GM19351 (cell line): ENCODE measurements around the gene SLC10A1.
"Not testable (repeated sequence)": the region's sequence is repeated elsewhere in the genome, so short reads cannot be mapped to it uniquely, and the experiment has no call there.

ENCODE experiments used
- ATAC-seq: cut with Tn5 transposase; IDR thresholded peaks from one replicate; pipeline ENCODE4 v1.9.1; 2021; ENCODE audit warnings: mild to moderate bottlenecking, moderate library complexity; ENCODE audit not compliant: unreplicated experiment

The SLC10A1 gene

DNA sequence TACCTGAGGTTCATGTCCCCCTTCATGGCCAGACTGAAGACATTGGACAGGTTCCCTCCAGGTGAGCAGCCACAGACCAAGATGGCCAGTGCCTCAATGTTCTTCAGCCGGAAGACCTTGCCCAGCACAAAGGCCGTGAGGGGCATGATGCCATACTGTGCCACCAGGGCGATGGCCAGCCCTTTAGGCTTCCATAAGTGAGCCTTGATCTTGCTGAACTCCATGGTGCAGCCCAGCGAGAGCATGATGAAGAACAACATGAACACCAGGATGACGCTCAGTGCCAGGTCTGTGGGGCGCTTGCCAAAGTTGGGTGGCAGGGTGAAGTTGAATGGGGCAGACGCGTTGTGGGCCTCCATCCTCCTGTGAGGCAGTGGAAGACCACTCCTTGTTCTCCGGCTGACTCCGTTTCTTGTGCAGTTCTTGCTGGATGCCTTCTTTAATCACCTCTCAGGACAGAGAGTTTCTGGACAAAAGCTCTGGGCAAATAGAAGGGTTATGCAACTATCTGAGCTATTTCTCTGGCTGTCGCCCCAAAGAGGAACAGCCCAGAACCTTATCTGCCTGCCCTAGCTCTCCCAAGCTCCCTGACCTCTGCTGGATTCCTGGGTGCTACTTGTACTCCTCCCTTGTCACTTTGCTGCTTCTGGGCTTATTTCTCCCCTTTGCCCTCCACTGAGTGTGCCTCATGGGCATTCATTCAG lies at the start of gene SLC10A1:
Gene SLC10A1, minus strand, starts transcription at position 445 of the 704 bp plus-strand sequence. Its CDS starts 86 bp downstream, at position 359.
- ATAC-seq, result no peak

GRCh38 chr14:69845787-69846186 lies 48.7 kb upstream of the SLC10A1 start:
- no peak for ATAC-seq

GRCh38 chr14:69845050-69845581 lies 48.1 kb upstream of the SLC10A1 start:
- no peak for ATAC-seq

GRCh38 chr14:69844171-69844570 lies 47.1 kb upstream of the SLC10A1 start:
- no peak for ATAC-seq

- ATAC-seq, result no peak
These were observed 45.8 kb upstream of the SLC10A1 start for GRCh38 chr14:69842686-69843420.

GRCh38 chr14:69841656-69842055 lies 44.6 kb upstream of the SLC10A1 start:
- no peak for ATAC-seq

GRCh38 chr14:69839661-69840060 lies 42.6 kb upstream of the SLC10A1 start:
- no peak for ATAC-seq

DNA sequence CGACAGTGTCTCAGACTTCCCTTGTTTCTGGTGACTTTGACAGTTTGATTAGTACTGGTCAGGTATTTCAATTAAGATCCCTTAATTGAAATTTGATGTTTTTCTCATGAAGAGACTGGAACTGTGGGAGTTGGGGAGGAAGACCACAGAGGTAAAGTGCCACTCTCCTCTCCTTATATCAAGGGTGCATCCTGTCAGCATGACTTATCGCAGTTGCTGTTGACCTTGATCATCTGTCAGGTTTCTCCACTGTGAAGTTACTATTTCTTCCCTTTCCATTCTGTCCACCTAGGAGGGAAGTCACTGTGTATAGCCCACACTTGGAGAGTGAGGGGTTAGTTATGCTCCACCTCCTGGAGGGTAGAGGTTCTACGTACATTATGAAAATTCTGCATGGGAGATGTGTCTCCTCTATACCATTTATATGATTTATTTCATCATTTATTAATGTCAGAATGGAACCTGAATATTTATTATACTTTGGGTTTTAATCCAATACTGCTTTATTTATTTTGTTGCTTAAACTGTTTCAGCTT lies 41.9 kb upstream of the SLC10A1 start:
- ATAC-seq, result no peak

- no peak for ATAC-seq
These were observed 31.8 kb upstream of the SLC10A1 start for GRCh38 chr14:69828879-69829278.

GRCh38 chr14:69828354-69828753 lies 31.3 kb upstream of the SLC10A1 start:
- ATAC-seq, result no peak

- no peak for ATAC-seq
These were observed 30.5 kb upstream of the SLC10A1 start for GRCh38 chr14:69827560-69827959.

- ATAC-seq, result no peak
These were observed 25.4 kb upstream of the SLC10A1 start for GRCh38 chr14:69822456-69822855.

DNA sequence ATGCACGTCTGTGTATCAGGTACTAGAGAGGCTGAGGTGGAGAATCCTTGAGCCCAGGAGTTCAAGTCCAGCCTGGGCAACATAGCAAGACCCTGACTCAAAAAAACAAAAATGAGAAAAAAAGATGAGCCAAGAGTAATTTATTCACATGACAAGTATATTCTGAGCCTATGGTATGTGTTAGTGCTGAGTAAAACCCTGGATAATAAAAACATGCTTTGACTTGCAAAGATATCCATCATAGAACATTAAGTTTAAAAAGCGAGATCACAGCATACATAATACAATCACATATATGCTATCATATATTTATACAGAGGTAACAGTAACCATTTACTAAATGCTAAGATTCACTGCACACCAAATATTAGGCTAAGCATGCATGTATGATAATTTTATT lies 23.9 kb upstream of the SLC10A1 start:
- ATAC-seq, result no peak

DNA sequence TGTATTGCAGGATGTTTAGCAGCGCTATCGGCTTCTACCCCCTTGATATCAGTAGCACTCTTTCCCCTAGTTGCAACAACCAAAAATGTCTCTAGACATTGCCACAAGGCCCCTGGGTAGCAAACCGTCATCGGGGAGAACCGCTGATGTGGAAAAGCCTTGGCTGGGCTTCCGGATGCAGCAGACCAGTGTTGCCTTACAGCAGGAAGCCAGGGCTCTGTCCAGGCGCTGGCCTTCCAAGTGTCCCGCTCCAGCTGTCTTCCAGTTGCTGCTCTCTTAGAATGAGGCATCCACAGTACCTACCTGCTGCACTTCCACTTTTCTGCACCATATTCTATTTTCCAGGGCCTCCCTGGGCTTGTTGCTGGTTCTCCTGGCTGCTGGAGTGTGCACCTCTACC lies 22.6 kb upstream of the SLC10A1 start:
- ATAC-seq, result no peak

GRCh38 chr14:69818758-69819191 lies 21.7 kb upstream of the SLC10A1 start:
- ATAC-seq, result peak; percentile 48

DNA sequence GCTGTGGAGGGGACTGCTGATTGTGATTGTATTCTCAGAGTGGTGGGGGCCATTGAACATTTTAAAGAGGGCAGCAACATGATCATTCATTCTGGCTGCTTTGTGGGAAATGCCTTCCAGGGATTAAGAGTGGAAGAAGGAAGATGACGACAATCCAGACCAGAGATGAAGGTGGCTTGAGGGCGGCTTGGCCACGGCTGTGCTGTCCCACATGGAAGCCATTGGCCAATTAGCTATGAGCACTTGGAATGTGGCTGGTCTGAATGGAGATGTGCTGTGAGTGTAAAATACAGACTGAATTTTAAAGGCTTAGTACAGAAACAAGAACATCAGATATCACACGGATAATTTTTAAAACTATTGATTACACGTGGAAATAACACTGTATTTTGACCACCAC lies 19.2 kb upstream of the SLC10A1 start:
- ATAC-seq, result no peak

GRCh38 chr14:69815556-69815955 lies 18.5 kb upstream of the SLC10A1 start:
- ATAC-seq, result no peak

DNA sequence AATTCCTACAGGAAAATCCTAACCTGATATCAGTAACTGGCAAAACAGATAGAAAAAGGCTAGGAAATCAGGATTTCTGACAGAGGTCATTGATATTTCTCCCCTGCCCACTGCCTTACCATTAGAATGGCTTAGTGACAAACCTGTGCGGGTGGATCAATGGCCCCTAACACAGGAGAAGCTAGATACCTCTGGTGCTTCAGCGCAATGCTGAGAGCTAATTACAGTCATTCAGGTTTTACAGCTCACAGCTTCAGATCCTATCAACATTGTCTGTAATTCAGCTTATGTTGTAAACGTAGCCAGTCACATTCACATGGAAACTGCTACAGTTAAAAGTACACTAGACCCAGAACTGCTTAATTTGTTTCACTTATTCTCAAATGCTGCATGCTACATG lies 17.4 kb upstream of the SLC10A1 start:
- no peak for ATAC-seq

GRCh38 chr14:69813346-69813745 lies 16.3 kb upstream of the SLC10A1 start:
- ATAC-seq, result not testable (repeated sequence)

DNA sequence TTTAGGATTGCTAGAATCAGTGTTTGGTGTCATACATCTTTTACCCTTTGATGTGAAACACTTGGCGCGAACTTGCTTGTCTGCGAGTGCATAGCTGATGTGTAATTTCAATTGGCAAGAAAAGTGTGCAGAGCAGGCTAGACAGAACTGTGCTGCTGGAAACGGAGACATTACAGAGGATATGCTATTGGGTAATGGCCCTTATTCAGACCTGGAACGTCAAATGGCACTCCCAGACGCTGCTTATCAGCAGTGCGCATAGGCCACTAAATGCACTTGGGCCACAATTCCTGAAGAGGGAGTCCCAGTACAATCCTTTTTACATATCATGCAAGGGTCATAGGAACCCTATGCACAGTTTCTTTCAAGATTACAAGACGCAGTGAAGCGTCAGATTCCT lies 15.7 kb upstream of the SLC10A1 start:
- ATAC-seq, result no peak

DNA sequence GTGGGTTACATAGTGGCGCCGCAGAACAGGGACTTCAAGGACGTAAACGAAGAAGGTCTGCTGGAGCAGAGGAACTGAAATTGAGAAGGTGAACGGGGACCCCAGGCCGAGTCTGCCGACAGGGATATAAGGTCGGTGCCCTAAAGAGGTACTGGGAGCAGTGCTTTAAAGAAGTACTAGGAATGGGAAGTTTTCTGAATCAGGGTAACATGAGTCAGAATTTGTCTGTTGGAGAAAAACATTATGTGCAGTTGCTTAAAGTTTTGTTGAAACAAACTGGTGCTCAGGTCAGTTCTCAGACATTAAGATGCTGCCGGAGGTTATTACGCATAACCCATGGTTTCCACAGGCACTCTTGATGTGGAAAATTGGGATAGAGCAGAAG lies 14.8 kb upstream of the SLC10A1 start:
- no peak for ATAC-seq
